ENCODE results near the gene IFT57. TPM values are rescaled to one million over a fixed set of nuclear protein-coding genes. Genes with fewer than 3 reads are reported as not detected.
A peak's percentile ranks its signal among the peaks of the same experiment; 100 is the strongest.

Gene IFT57
- total RNA-seq, 1 experiment from 2014 or later: 74.2 TPM

GRCh38 chr3:108125550-108126071 lies 96.6 kb downstream of the IFT57 start:
- no peak for DNase-seq (ENCODE audit: low read depth)

- DNase-seq (ENCODE audit: low read depth): no peak
Observed at GRCh38 chr3:108125153-108125543, 97.1 kb downstream of the IFT57 start.

GRCh38 chr3:108124337-108125152 lies 97.7 kb downstream of the IFT57 start:
- DNase-seq (ENCODE audit: low read depth): no peak

GRCh38 chr3:108123326-108123725 lies 98.9 kb downstream of the IFT57 start:
- no peak for DNase-seq (ENCODE audit: low read depth)

- no peak for DNase-seq (ENCODE audit: low read depth)
Observed at GRCh38 chr3:108122276-108122675, 99.9 kb downstream of the IFT57 start.

- DNase-seq (ENCODE audit: low read depth): no peak
Observed at GRCh38 chr3:108119398-108120104, 102.7 kb downstream of the IFT57 start.

- DNase-seq (ENCODE audit: low read depth): peak; percentile 33
Observed at GRCh38 chr3:108118038-108118768, 104.0 kb downstream of the IFT57 start.

GRCh38 chr3:108117241-108117775 lies 104.9 kb downstream of the IFT57 start:
- DNase-seq (ENCODE audit: low read depth): peak; percentile 58

- no peak for DNase-seq (ENCODE audit: low read depth)
Observed at GRCh38 chr3:108114423-108115065, 107.7 kb downstream of the IFT57 start.

GRCh38 chr3:108113975-108114374 lies 108.2 kb downstream of the IFT57 start:
- DNase-seq (ENCODE audit: low read depth): no peak

GRCh38 chr3:108110934-108111333 lies 111.3 kb downstream of the IFT57 start:
- no peak for DNase-seq (ENCODE audit: low read depth)

Other genes starting within 250 kb of the IFT57 start
- 184 and 189 TPM in 2 replicates for gene CD47, start 131.4 kb downstream of the IFT57 start, total RNA-seq (2014; rRNA removed; shearing (Covaris generic))
- gene HHLA2, start 74.1 kb upstream of the IFT57 start, total RNA-seq (2014; rRNA removed; shearing (Covaris generic)): not detected in 2 replicates